GM12878 (cell line): ENCODE results near the gene FOXO1. TPM values are rescaled to one million over a fixed set of nuclear protein-coding genes. Genes with fewer than 3 reads are reported as not detected.

Experiments
- BHLHE40 ChIP-seq, 2 experiments: fragments of 450-650 bp in 1 of 2; IDR thresholded peaks; 2 replicates each; pipeline ENCODE4 v1.6.1; 2011 to 2017; ENCODE audit warnings: low read depth in 2 of 2, borderline replicate concordance in 1 of 2, improper control_type of control experiment in 1 of 2, low read length in 1 of 2, mild to moderate bottlenecking in 1 of 2
- BRCA1 ChIP-seq: IDR thresholded peaks from 2 replicates; pipeline ENCODE4 v1.6.1; 2011; ENCODE audit warnings: low read depth, low read length, improper control_type of control experiment
- CBX5 ChIP-seq: sonication (generic); IDR thresholded peaks from 2 replicates; pipeline ENCODE4 v1.6.1; 2016; ENCODE audit warnings: low read depth, moderate library complexity, mild to moderate bottlenecking, inconsistent platforms
- CHD1 ChIP-seq: IDR thresholded peaks from 2 replicates; pipeline ENCODE4 v1.6.1; 2012; ENCODE audit warnings: low read depth, low read length, improper control_type of control experiment
- CHD2 ChIP-seq: IDR thresholded peaks from 2 replicates; pipeline ENCODE4 v1.6.1; 2011; ENCODE audit warnings: low read depth, low read length, improper control_type of control experiment, borderline replicate concordance
- EZH2 ChIP-seq: IDR thresholded peaks from 2 replicates; pipeline ENCODE4 v1.6.1; 2012; ENCODE audit warnings: low read depth, mild to moderate bottlenecking, control low read depth, inconsistent platforms, low read length, borderline replicate concordance; ENCODE audit not compliant: control insufficient read depth
- KAT2A ChIP-seq: conservative IDR thresholded peaks from 2 replicates; pipeline ENCODE4 v1.6.1; 2011; ENCODE audit warnings: low read depth, low read length; ENCODE audit not compliant: control insufficient read depth
- KLF5 ChIP-seq: fragments of 450-650 bp; IDR thresholded peaks from 2 replicates; pipeline ENCODE4 v1.6.1; 2014; ENCODE audit warnings: mild to moderate bottlenecking; ENCODE audit not compliant: partially characterized antibody
- LARP7 ChIP-seq: fragments of 450-650 bp; IDR thresholded peaks from 2 replicates; pipeline ENCODE4 v1.6.1; 2017; ENCODE audit warnings: mild to moderate bottlenecking
- MTA2 ChIP-seq: fragments of 450-650 bp; IDR thresholded peaks from 2 replicates; pipeline ENCODE4 v1.6.1; 2016; ENCODE audit warnings: low read depth, mild to moderate bottlenecking, moderate library complexity
- MYB ChIP-seq: fragments of 150-350 bp; IDR thresholded peaks from 2 replicates; pipeline ENCODE4 v1.6.1; 2014; ENCODE audit warnings: mild to moderate bottlenecking, low read depth, low read length, borderline replicate concordance
- PML ChIP-seq: IDR thresholded peaks from 2 replicates; pipeline ENCODE4 v1.6.1; 2012; ENCODE audit warnings: low read length, inconsistent platforms
- POLR2AphosphoS2 ChIP-seq: IDR thresholded peaks from 2 replicates; pipeline ENCODE4 v1.6.1; 2011; ENCODE audit warnings: low read depth, mild to moderate bottlenecking, low read length, improper control_type of control experiment, moderate library complexity
- RAD51 ChIP-seq: fragments of 450-650 bp; IDR thresholded peaks from 2 replicates; pipeline ENCODE4 v1.6.1; 2016; ENCODE audit warnings: moderate library complexity, mild to moderate bottlenecking, inconsistent platforms
- SIX5 ChIP-seq: IDR thresholded peaks from 2 replicates; pipeline ENCODE4 v1.6.1; 2011; ENCODE audit warnings: mild to moderate bottlenecking, low read depth, low read length, moderate library complexity; ENCODE audit not compliant: severe bottlenecking
- SMARCA5 ChIP-seq: fragments of 450-650 bp; IDR thresholded peaks from 2 replicates; pipeline ENCODE4 v1.6.1; 2017; ENCODE audit warnings: mild to moderate bottlenecking
- SRF ChIP-seq, 2 experiments: IDR thresholded peaks; 2 replicates each; pipeline ENCODE4 v1.6.1; 2011; ENCODE audit warnings: low read depth in 2 of 2, low read length in 2 of 2, mild to moderate bottlenecking in 1 of 2, moderate library complexity in 1 of 2
- TCF7 ChIP-seq: IDR thresholded peaks from 2 replicates; pipeline ENCODE4 v1.6.1; 2014; ENCODE audit warnings: antibody characterized with exemption, borderline replicate concordance
- YBX1 ChIP-seq: fragments of 450-650 bp; IDR thresholded peaks from 2 replicates; pipeline ENCODE4 v1.6.1; 2016; ENCODE audit warnings: antibody characterized with exemption
- ZNF274 ChIP-seq: IDR thresholded peaks from one replicate; pipeline ENCODE4 v1.8.0; 2011; ENCODE audit not compliant: insufficient read length, insufficient read depth
- polyA plus RNA-seq, 11 experiments: library from polyadenylated mRNA; depleted of rRNA in 4 of 11; unstranded in 6 of 11; stranded (reverse) in 5 of 11; fragments of >200 nt; fragmentation: Nextera tagmentation in 4 of 11; fragmentation: Illumina TruSeq in 1 of 11; extraction: Ambion mirVana in 4 of 11; extraction: Trizol in 1 of 11; gene quantifications; 1 replicate in 1 of 11; 2 replicates in 10 of 11; pipeline versions ENCODE4 v1.2.1 to v1.2.3, GENCODE V29; 2011 to 2016; ENCODE audit warnings: inconsistent platforms in 2 of 11, missing spikeins in 2 of 11, low read depth in 1 of 11
- total RNA-seq, 4 experiments: library from RNA; depleted of rRNA in 3 of 4; stranded (reverse); fragments of >200 nt in 3 of 4; fragmentation: Illumina TruSeq in 1 of 4; extraction: Trizol in 1 of 4; gene quantifications; 2 replicates each; pipeline versions ENCODE4 v1.2.1 to v1.2.3, GENCODE V29; 2013 to 2021
- TF ChIP-seq, protein P1 (sequence below): fragments of 450-650 bp; IDR thresholded peaks from 2 replicates; pipeline ENCODE4 v1.6.1; 2016; ENCODE audit warnings: mild to moderate bottlenecking
- TF ChIP-seq, protein P2 (sequence below): IDR thresholded peaks from 2 replicates; pipeline ENCODE4 v1.6.1; 2011; ENCODE audit warnings: mild to moderate bottlenecking, low read depth, low read length, moderate library complexity; ENCODE audit not compliant: insufficient replicate concordance
- TF ChIP-seq, protein P3 (sequence below): fragments of 150-350 bp; IDR thresholded peaks from 2 replicates; pipeline ENCODE4 v1.6.1; 2016; ENCODE audit warnings: low read depth, low read length

The FOXO1 gene
- total and polyA plus RNA-seq, 10 of the 15 experiments (the other 5 are each of a cell fraction or from before 2014, with no cell fraction given) = 0.58 to 8.3 (median 0.88) TPM

DNA sequence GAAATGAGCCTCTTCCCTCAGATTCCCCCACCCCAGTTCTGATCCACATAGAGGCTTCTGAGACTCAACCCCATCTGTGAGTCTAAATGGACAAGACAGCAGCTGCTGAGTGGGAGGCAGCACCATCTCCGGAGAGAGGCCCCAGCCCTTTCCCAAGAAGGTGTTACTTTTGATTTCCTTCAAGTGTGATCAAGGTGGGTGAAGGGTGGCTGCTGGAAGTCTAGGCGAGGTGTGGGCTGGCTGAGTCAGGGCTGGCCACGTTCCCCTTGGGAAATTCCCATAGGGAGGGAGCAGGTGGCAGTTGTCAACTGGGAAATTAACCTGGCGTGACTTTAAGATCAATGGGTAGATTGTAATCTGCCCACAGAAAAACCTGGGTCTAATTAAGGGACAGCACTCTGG, 148.0 kb downstream of the FOXO1 start (continued):
- TF ChIP-seq, protein P1, sequence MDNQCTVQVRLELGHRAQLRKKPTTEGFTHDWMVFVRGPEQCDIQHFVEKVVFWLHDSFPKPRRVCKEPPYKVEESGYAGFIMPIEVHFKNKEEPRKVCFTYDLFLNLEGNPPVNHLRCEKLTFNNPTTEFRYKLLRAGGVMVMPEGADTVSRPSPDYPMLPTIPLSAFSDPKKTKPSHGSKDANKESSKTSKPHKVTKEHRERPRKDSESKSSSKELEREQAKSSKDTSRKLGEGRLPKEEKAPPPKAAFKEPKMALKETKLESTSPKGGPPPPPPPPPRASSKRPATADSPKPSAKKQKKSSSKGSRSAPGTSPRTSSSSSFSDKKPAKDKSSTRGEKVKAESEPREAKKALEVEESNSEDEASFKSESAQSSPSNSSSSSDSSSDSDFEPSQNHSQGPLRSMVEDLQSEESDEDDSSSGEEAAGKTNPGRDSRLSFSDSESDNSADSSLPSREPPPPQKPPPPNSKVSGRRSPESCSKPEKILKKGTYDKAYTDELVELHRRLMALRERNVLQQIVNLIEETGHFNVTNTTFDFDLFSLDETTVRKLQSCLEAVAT = peak; percentile 45; the same call in 1 of the 2 replicates
- no peak for TF ChIP-seq SRF (IDR thresholded peaks at IDR 0.05; ENCODE audit: low read depth in 2 of 2, low read length in 2 of 2)
- no peak for TF ChIP-seq SMARCA5
- no peak for TF ChIP-seq BRCA1
- no peak for TF ChIP-seq TCF7
- TF ChIP-seq CHD1 = no peak
- 0 out of 2 replicates have a peak, but pooled peaks have one; percentile 56 for TF ChIP-seq MYB
- no peak for TF ChIP-seq YBX1
- TF ChIP-seq, protein P2, sequence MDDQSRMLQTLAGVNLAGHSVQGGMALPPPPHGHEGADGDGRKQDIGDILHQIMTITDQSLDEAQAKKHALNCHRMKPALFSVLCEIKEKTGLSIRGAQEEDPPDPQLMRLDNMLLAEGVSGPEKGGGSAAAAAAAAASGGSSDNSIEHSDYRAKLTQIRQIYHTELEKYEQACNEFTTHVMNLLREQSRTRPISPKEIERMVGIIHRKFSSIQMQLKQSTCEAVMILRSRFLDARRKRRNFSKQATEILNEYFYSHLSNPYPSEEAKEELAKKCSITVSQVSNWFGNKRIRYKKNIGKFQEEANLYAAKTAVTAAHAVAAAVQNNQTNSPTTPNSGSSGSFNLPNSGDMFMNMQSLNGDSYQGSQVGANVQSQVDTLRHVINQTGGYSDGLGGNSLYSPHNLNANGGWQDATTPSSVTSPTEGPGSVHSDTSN = no peak
- TF ChIP-seq BHLHE40 (IDR thresholded peaks at IDR 0.05; ENCODE audit: borderline replicate concordance in 1 of 2, low read depth in 2 of 2, low read length in 1 of 2) = peak; percentile 71 to 83; a peak in 3 of 4 replicates
- TF ChIP-seq CHD2 = peak; percentile 78; the same call in 1 of the 2 replicates
- TF ChIP-seq CBX5 = peak; percentile 55; the same call in 1 of the 2 replicates
- TF ChIP-seq, protein P3, sequence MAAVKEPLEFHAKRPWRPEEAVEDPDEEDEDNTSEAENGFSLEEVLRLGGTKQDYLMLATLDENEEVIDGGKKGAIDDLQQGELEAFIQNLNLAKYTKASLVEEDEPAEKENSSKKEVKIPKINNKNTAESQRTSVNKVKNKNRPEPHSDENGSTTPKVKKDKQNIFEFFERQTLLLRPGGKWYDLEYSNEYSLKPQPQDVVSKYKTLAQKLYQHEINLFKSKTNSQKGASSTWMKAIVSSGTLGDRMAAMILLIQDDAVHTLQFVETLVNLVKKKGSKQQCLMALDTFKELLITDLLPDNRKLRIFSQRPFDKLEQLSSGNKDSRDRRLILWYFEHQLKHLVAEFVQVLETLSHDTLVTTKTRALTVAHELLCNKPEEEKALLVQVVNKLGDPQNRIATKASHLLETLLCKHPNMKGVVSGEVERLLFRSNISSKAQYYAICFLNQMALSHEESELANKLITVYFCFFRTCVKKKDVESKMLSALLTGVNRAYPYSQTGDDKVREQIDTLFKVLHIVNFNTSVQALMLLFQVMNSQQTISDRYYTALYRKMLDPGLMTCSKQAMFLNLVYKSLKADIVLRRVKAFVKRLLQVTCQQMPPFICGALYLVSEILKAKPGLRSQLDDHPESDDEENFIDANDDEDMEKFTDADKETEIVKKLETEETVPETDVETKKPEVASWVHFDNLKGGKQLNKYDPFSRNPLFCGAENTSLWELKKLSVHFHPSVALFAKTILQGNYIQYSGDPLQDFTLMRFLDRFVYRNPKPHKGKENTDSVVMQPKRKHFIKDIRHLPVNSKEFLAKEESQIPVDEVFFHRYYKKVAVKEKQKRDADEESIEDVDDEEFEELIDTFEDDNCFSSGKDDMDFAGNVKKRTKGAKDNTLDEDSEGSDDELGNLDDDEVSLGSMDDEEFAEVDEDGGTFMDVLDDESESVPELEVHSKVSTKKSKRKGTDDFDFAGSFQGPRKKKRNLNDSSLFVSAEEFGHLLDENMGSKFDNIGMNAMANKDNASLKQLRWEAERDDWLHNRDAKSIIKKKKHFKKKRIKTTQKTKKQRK = no peak
- TF ChIP-seq RAD51 = no peak
- TF ChIP-seq KAT2A = no peak
- no peak for TF ChIP-seq LARP7
- TF ChIP-seq EZH2 = no peak
- TF ChIP-seq SIX5 = no peak
- no peak for TF ChIP-seq POLR2AphosphoS2
- TF ChIP-seq ZNF274 = no peak
- no peak for TF ChIP-seq KLF5
- no peak for TF ChIP-seq PML
- TF ChIP-seq MTA2 = peak; percentile 94
